CD4-positive, alpha-beta T cell (primary cell): ENCODE data around the gene RAB9B. TPM values are rescaled to one million over a fixed set of nuclear protein-coding genes. Genes with fewer than 3 reads are reported as not detected.

Experiments
- ATAC-seq: fragments of 200-7000 bp; cut with Tn5 transposase; one replicate; pipeline ENCODE4 v1.10.0; 2022; ENCODE audit warnings: mild to moderate bottlenecking; ENCODE audit not compliant: poor library complexity
- CTCF ChIA-PET: fragments of 350-600 bp; sonication (Branson Sonifier 250); formaldehyde crosslinking; loops from one replicate; lab custom pipeline; 2021; ENCODE audit warnings: antibody characterized with exemption, inconsistent platforms; lab: Charles Lee
- POLR2A ChIA-PET: fragments of 350-600 bp; sonication (Branson Sonifier 250); formaldehyde crosslinking; loops from one replicate; lab custom pipeline; 2021; ENCODE audit warnings: antibody characterized with exemption, inconsistent platforms; lab: Charles Lee
- DNase-seq, 14 experiments: peaks; one replicate each; pipeline ENCODE4 v3.0.0-alpha.2; 2013 to 2020; ENCODE audit warnings: mixed read lengths in 2 of 14
- H3K27ac ChIP-seq, 2 donors: one replicate each; pipeline versions ENCODE4 v1.5.1 to v1.7.0; 2013; ENCODE audit warnings: low read length in 2 of 2, low read depth in 1 of 2, mild to moderate bottlenecking in 1 of 2
- H3K27me3 ChIP-seq, 2 experiments: 1 replicate in 1 of 2; 2 replicates in 1 of 2; pipeline versions ENCODE4 v1.6.1 to v1.7.0; 2013; ENCODE audit warnings: low read length in 2 of 2, control low read depth in 1 of 2, mild to moderate bottlenecking in 1 of 2, moderate library complexity in 1 of 2; ENCODE audit not compliant: insufficient read depth in 2 of 2, control insufficient read depth in 1 of 2
- H3K36me3 ChIP-seq: one replicate; pipeline ENCODE4 v1.6.1; 2013; ENCODE audit warnings: low read length, control low read depth; ENCODE audit not compliant: insufficient read depth
- H3K4me1 ChIP-seq: one replicate; pipeline ENCODE4 v1.6.1; 2013; ENCODE audit warnings: low read length, control low read depth; ENCODE audit not compliant: insufficient read depth
- H3K4me3 ChIP-seq: one replicate; pipeline ENCODE4 v1.5.1; 2013; ENCODE audit warnings: mild to moderate bottlenecking, low read length, moderate library complexity
- H3K9me3 ChIP-seq, 2 experiments: 1 replicate in 1 of 2; 2 replicates in 1 of 2; pipeline versions ENCODE4 v1.6.1 to v1.7.0; 2013; ENCODE audit warnings: low read length in 2 of 2, mild to moderate bottlenecking in 2 of 2, control low read depth in 1 of 2, moderate library complexity in 1 of 2; ENCODE audit not compliant: control insufficient read depth in 1 of 2, insufficient read depth in 1 of 2
- H3K27ac Mint-ChIP-seq: one replicate; pipeline ENCODE4 v1.8.0; 2020; ENCODE audit warnings: mixed read lengths
- H3K27me3 Mint-ChIP-seq: one replicate; pipeline ENCODE4 v1.8.0; 2021; ENCODE audit warnings: mixed read lengths
- H3K36me3 Mint-ChIP-seq: one replicate; pipeline ENCODE4 v1.8.0; 2021; ENCODE audit warnings: low read depth, mixed read lengths
- H3K4me1 Mint-ChIP-seq: one replicate; pipeline ENCODE4 v1.8.0; 2021; ENCODE audit warnings: low read depth, mixed read lengths
- H3K4me3 Mint-ChIP-seq: one replicate; pipeline ENCODE4 v1.8.0; 2020; ENCODE audit warnings: mild to moderate bottlenecking, mixed read lengths
- H3K9me3 Mint-ChIP-seq: one replicate; pipeline ENCODE4 v1.8.0; 2020; ENCODE audit warnings: mixed read lengths
- CTCF ChIP-seq: fragments of 200-600 bp; IDR thresholded peaks from one replicate; pipeline ENCODE4 v1.8.0; 2022; ENCODE audit warnings: antibody characterized with exemption, mild to moderate bottlenecking
- intact Hi-C, 2 experiments: fragments of 100-400 bp; cut with DNase I in 1 of 2; cut with micrococcal nuclease in 1 of 2; formaldehyde crosslinking; loops; one replicate each; pipeline versions ENCODE4 v1.15.1 to v1.9.0; 2023 to 2025; cut with DNase I, micrococcal nuclease
- total RNA-seq, 174 experiments: library from RNA in 2 of 174; stranded (reverse) in 2 of 174; gene quantifications; one replicate each; pipeline ENCODE4 v1.2.3 and lab custom pipeline; 2021 to 2026

Gene RAB9B
- total RNA-seq, 2 experiments from 2014 or later: 0.11 TPM; not detected in 1

- no peaks in the 10 kb centered on the region for H3K36me3 Mint-ChIP-seq
- no peaks in the 10 kb centered on the region for H3K27me3 Mint-ChIP-seq
- H3K9me3 ChIP-seq: no peaks in the 10 kb centered on the region
- no peaks in the 10 kb centered on the region for H3K4me1 ChIP-seq
- TF ChIP-seq CTCF: no peak
- ChIA-PET CTCF (interaction anchor here (1.4 kb wide), 1 partner anchor 10 kb away, joined by 3 read pairs; no protein-coding TSS in a partner anchor), POLR2A (no interaction called here)
- no peak overlapping the region for H3K4me3 ChIP-seq
- H3K4me3 Mint-ChIP-seq: no peak overlapping the region
- H3K27me3 ChIP-seq: peaks cover 0 to 6% of the 10 kb centered on the region in 2 experiments
- ATAC-seq: no peak
- no peak overlapping the region for H3K27ac Mint-ChIP-seq
- H3K9me3 Mint-ChIP-seq: no peaks in the 10 kb centered on the region
- no peaks in the 10 kb centered on the region for H3K4me1 Mint-ChIP-seq
- H3K27ac ChIP-seq: no peak overlapping the region
- DNase-seq: no peak
- intact Hi-C loops: loop anchor here in 1 of 2 experiments (5.0 kb wide), 1 partner anchor 86 kb away; no protein-coding TSS in a partner anchor
- H3K36me3 ChIP-seq: no peaks in the 10 kb centered on the region
These were observed 14.3 kb upstream of the RAB9B start for GRCh38 chrX:103846386-103846785.

- no peaks in the 10 kb centered on the region for H3K9me3 ChIP-seq
- ChIA-PET CTCF (interaction anchor here (0.9 to 1.4 kb wide), 7 partner anchors 10 to 318 kb away, joined by 3 to 5 read pairs (median 4); partner anchors contain the start of gene RAB9B), POLR2A (no interaction called here)
- no peaks in the 10 kb centered on the region for H3K4me1 ChIP-seq
- Mint-ChIP-seq H3K4me1 (no peaks in the 10 kb centered on the region), H3K4me3 (no peak overlapping the region), H3K36me3 (no peaks in the 10 kb centered on the region), H3K27ac (no peak overlapping the region), H3K9me3 (no peaks in the 10 kb centered on the region), H3K27me3 (no peaks in the 10 kb centered on the region)
- intact Hi-C loops: loop anchor here (1.0 to 5.0 kb wide), 3 partner anchors 74 to 96 kb away; no protein-coding TSS in a partner anchor
- no peak overlapping the region for H3K4me3 ChIP-seq
- no peaks in the 10 kb centered on the region for H3K36me3 ChIP-seq
- no peaks in the 10 kb centered on the region for H3K27me3 ChIP-seq
- ATAC-seq (peak; percentile 41), DNase-seq (peak; percentile 6 to 62 (median 26))
- H3K27ac ChIP-seq: no peak overlapping the region
- peak; percentile 70 for TF ChIP-seq CTCF
These were observed 13.2 kb upstream of the RAB9B start for GRCh38 chrX:103845165-103845653.

GRCh38 chrX:103839404-103839803, 7.3 kb upstream of the RAB9B start:
- H3K4me3 ChIP-seq: no peak overlapping the region
- no peaks in the 10 kb centered on the region for H3K27me3 ChIP-seq
- DNase-seq (no peak), ATAC-seq (no peak)
- H3K36me3 ChIP-seq: no peaks in the 10 kb centered on the region
- no peaks in the 10 kb centered on the region for H3K36me3 Mint-ChIP-seq
- no peaks in the 10 kb centered on the region for H3K9me3 Mint-ChIP-seq
- ChIA-PET CTCF (no interaction called here), POLR2A (no interaction called here)
- no peak overlapping the region for H3K27ac ChIP-seq
- no peak overlapping the region for H3K4me3 Mint-ChIP-seq
- intact Hi-C loops: no loop called here
- H3K4me1 Mint-ChIP-seq: no peaks in the 10 kb centered on the region
- H3K4me1 ChIP-seq: no peaks in the 10 kb centered on the region
- no peak for TF ChIP-seq CTCF
- H3K27me3 Mint-ChIP-seq: peaks cover 2% of the 10 kb centered on the region
- no peak overlapping the region for H3K27ac Mint-ChIP-seq
- H3K9me3 ChIP-seq: no peaks in the 10 kb centered on the region
